Heart left ventricle (tissue), 13 donors: ENCODE results near the gene CYB5A.

Experiments
- POLR2A ChIP-seq, 2 donors: fragments of 450-650 bp; IDR thresholded peaks; one replicate each; pipeline ENCODE4 v1.6.1; 2017; ENCODE audit warnings: antibody characterized with exemption in 2 of 2, mild to moderate bottlenecking in 2 of 2, moderate library complexity in 2 of 2
- TF ChIP-seq, protein P1 (sequence below), 12 donors: fragments of 200-600 bp; sonication (generic) in 4 of 12; IDR thresholded peaks; one replicate each; pipeline versions ENCODE4 v1.5.0 to v1.8.0; 2018 to 2022; ENCODE audit warnings: antibody characterized with exemption in 12 of 12, mild to moderate bottlenecking in 5 of 12
- donor health status: ischemic (EF 13 %, LVEDD 7.1; RV severe dilation, severe dysfunction).
- donor health status: DM: no; HTN: yes; CAD: no.
- donor health status: DM: no; HTN: no; CAD: no.
- donor health status: ischemic (EF 25% LVEDD 6.9; RV normal size, moderate dysfunction).
- donor health status: ischemic (EF 25% LVEDD 5.7; RV mildly dilated, moderate dysfunction).
- donor health status: ischemic (EF 35%, LVEDD 5.7; RV mildly dilated, moderate dysfunction).
- donor health status: nonischemic (EF 11% LVEDD 7.7; RV severe dilation, severe dysfunction).
- donor health status: DM: yes; HTN: yes; CAD: no.
- donor health status: PGD.
- donor health status: ischemic (EF 29% LVEDD 5.4; RV normal size, mild dysfunction).
- donor health status: nonischemic (EF 23%, LVEDD 6.1; RV moderate dilation, normal function).

DNA sequence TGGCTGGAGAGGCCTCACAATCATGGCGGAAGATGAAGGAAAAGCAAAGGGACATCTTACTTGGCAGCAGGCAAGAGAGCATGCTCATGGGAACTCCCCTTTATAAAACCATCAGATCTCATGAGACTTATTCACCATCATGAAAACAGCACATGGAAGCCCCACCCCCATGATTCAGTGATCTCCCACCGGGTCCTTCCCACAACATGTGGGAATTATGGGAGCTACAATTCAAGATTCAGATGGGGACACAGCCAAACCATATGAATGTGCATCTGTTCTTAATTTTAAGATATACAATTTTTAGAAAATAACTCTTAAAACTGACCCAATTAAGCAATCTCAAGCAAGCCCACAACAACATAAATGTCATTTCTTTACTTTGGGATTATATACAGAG is 36.4 kb upstream of the CYB5A start:
- no peak for TF ChIP-seq POLR2A (IDR thresholded peaks at IDR 0.05)
- TF ChIP-seq, protein P1, sequence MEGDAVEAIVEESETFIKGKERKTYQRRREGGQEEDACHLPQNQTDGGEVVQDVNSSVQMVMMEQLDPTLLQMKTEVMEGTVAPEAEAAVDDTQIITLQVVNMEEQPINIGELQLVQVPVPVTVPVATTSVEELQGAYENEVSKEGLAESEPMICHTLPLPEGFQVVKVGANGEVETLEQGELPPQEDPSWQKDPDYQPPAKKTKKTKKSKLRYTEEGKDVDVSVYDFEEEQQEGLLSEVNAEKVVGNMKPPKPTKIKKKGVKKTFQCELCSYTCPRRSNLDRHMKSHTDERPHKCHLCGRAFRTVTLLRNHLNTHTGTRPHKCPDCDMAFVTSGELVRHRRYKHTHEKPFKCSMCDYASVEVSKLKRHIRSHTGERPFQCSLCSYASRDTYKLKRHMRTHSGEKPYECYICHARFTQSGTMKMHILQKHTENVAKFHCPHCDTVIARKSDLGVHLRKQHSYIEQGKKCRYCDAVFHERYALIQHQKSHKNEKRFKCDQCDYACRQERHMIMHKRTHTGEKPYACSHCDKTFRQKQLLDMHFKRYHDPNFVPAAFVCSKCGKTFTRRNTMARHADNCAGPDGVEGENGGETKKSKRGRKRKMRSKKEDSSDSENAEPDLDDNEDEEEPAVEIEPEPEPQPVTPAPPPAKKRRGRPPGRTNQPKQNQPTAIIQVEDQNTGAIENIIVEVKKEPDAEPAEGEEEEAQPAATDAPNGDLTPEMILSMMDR (IDR thresholded peaks at IDR 0.05): no peak
